ENCODE measurements around the gene SLC1A4.

Gene SLC1A4

DNA sequence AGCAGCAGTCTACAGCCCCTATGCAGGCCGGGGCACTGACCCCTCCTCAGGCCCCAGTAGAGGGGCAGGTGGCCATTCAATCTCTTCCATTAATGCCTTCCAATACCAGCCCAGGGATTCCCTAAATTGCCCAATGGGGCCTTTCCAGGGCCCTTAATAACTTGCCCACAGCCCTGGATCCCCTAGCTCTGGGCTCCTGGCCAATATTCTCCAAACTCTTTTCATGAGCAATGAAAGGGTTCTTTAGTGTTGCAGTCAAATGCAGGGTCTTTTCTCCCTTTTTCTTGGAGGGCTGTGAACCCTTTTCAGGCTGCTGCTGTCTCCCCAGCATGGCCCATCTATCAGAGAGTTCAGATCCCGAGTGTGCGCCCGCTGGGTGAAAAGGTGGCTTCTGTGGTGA lies 41.3 kb upstream of the SLC1A4 start:
- Histone ChIP-seq H3K9me3 (ENCODE audit: low read depth, low read length) (no peaks in the 10 kb centered on the region), H3K36me3 (ENCODE audit: insufficient read depth, low read length) (no peaks in the 10 kb centered on the region), H3K9ac (ENCODE audit: insufficient read length) (no peak overlapping the region), H3K4me3 (no peak overlapping the region), H3K27ac (no peak overlapping the region)
- TF ChIP-seq EZH2 (IDR thresholded peaks at IDR 0.05) (no peak), FOXP2 (optimal IDR thresholded peaks at IDR 0.05; ENCODE audit: control extremely low read depth, extremely low read length, insufficient read depth) (no peak), POLR2AphosphoS5 (IDR thresholded peaks at IDR 0.05; ENCODE audit: borderline replicate concordance, low read depth, low read length) (no peak)
- no peak for DNase-seq (ENCODE audit: low read depth, low spot score)

GRCh38 chr2:64950226-64951160 lies 38.7 kb upstream of the SLC1A4 start:
- Histone ChIP-seq H3K27ac (no peak overlapping the region), H3K9me3 (ENCODE audit: low read depth, low read length) (no peaks in the 10 kb centered on the region), H3K4me3 (no peak overlapping the region), H3K36me3 (ENCODE audit: insufficient read depth, low read length) (no peaks in the 10 kb centered on the region), H3K9ac (ENCODE audit: insufficient read length) (no peak overlapping the region)
- DNase-seq (ENCODE audit: low read depth, low spot score): no peak
- TF ChIP-seq POLR2AphosphoS5 (IDR thresholded peaks at IDR 0.05; ENCODE audit: borderline replicate concordance, low read depth, low read length) (no peak), EZH2 (IDR thresholded peaks at IDR 0.05) (no peak), FOXP2 (optimal IDR thresholded peaks at IDR 0.05; ENCODE audit: control extremely low read depth, extremely low read length, insufficient read depth) (no peak)

DNA sequence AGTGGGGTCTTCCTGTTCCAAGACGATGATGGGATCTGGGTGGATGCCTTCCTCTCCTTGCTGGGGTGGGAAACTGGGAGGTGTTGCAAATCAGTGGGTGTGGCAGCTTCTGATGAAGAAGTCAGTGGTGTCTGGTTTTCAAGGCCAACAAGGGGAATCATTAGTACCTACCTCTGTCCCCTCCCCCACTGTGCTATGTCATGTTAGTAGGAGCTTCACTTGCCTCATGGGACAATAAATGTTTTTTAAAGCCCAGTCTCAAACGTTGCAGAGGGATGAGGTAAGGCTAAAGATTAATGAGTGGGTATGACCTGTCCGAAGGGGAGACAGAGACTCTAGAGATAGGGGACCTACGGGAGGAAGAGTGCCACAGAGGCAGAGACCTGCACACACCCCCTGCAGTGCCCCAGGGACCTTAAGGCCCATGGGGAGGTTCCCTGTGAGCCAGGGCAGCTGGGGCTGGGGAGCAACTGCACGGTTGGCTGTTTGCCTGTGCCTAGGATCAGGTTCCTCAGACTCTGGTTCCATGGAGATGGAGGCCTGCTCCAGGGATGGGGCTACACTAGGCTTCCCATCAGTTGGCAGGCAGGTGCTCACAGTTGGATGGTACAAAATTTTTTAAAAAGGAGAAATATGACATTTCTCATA lies 37.8 kb upstream of the SLC1A4 start:
- Histone ChIP-seq H3K4me3 (no peak overlapping the region), H3K9me3 (ENCODE audit: low read depth, low read length) (no peaks in the 10 kb centered on the region), H3K9ac (ENCODE audit: insufficient read length) (no peak overlapping the region), H3K36me3 (ENCODE audit: insufficient read depth, low read length) (no peaks in the 10 kb centered on the region), H3K27ac (no peak overlapping the region)
- TF ChIP-seq POLR2AphosphoS5 (IDR thresholded peaks at IDR 0.05; ENCODE audit: borderline replicate concordance, low read depth, low read length): no peak
- no peak for DNase-seq (ENCODE audit: low read depth, low spot score)

GRCh38 chr2:64952096-64952495 lies 37.1 kb upstream of the SLC1A4 start:
- no peak for DNase-seq (ENCODE audit: low read depth, low spot score)
- no peaks in the 10 kb centered on the region for H3K36me3 ChIP-seq (ENCODE audit: insufficient read depth, low read length)
- H3K27ac ChIP-seq: no peak overlapping the region
- no peak overlapping the region for H3K4me3 ChIP-seq
- no peak for TF ChIP-seq FOXP2 (optimal IDR thresholded peaks at IDR 0.05; ENCODE audit: control extremely low read depth, extremely low read length, insufficient read depth)
- no peak for TF ChIP-seq POLR2AphosphoS5 (IDR thresholded peaks at IDR 0.05; ENCODE audit: borderline replicate concordance, low read depth, low read length)
- TF ChIP-seq EZH2 (IDR thresholded peaks at IDR 0.05): no peak
- H3K9ac ChIP-seq (ENCODE audit: insufficient read length): no peak overlapping the region
- H3K9me3 ChIP-seq (ENCODE audit: low read depth, low read length): no peaks in the 10 kb centered on the region

- no peak for TF ChIP-seq FOXP2 (optimal IDR thresholded peaks at IDR 0.05; ENCODE audit: control extremely low read depth, extremely low read length, insufficient read depth)
- no peak for TF ChIP-seq POLR2AphosphoS5 (IDR thresholded peaks at IDR 0.05; ENCODE audit: borderline replicate concordance, low read depth, low read length)
- TF ChIP-seq EZH2 (IDR thresholded peaks at IDR 0.05): no peak
- DNase-seq (ENCODE audit: low read depth, low spot score): no peak
- Histone ChIP-seq H3K9me3 (ENCODE audit: low read depth, low read length) (no peaks in the 10 kb centered on the region), H3K36me3 (ENCODE audit: insufficient read depth, low read length) (no peaks in the 10 kb centered on the region), H3K4me3 (no peak overlapping the region), H3K27ac (no peak overlapping the region), H3K9ac (ENCODE audit: insufficient read length) (no peak overlapping the region)
Measured at GRCh38 chr2:64952511-64953482, 36.4 kb upstream of the SLC1A4 start.

DNA sequence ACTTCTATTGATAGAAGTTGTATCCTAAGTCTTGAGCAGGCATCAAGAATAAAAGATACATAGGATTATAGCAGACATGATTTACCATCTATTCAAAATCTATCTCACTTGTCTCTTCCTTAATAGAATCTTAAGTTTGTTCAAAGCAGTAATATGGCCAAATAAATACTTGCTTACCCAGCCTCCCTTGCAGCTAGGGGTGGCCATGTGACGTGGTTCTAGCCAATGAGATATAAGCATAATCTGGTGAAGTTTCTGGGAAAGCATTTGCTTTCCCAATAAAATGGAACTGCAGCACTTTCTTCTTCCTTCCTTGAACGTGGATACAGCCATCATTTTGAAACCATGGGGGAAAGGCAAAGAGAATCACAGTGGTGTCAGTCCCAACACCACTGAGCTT lies 33.7 kb upstream of the SLC1A4 start:
- H3K36me3 ChIP-seq (ENCODE audit: insufficient read depth, low read length): no peaks in the 10 kb centered on the region
- no peak overlapping the region for H3K4me3 ChIP-seq
- no peak for DNase-seq (ENCODE audit: low read depth, low spot score)
- TF ChIP-seq EZH2 (IDR thresholded peaks at IDR 0.05) (no peak), POLR2AphosphoS5 (IDR thresholded peaks at IDR 0.05; ENCODE audit: borderline replicate concordance, low read depth, low read length) (no peak), FOXP2 (optimal IDR thresholded peaks at IDR 0.05; ENCODE audit: control extremely low read depth, extremely low read length, insufficient read depth) (no peak)
- H3K27ac ChIP-seq: no peak overlapping the region
- no peak overlapping the region for H3K9ac ChIP-seq (ENCODE audit: insufficient read length)
- H3K9me3 ChIP-seq (ENCODE audit: low read depth, low read length): no peaks in the 10 kb centered on the region

- no peak for TF ChIP-seq EZH2 (IDR thresholded peaks at IDR 0.05)
- TF ChIP-seq FOXP2 (optimal IDR thresholded peaks at IDR 0.05; ENCODE audit: control extremely low read depth, extremely low read length, insufficient read depth): no peak
- no peak for TF ChIP-seq POLR2AphosphoS5 (IDR thresholded peaks at IDR 0.05; ENCODE audit: borderline replicate concordance, low read depth, low read length)
- Histone ChIP-seq H3K4me3 (no peak overlapping the region), H3K36me3 (ENCODE audit: insufficient read depth, low read length) (no peaks in the 10 kb centered on the region), H3K9me3 (ENCODE audit: low read depth, low read length) (no peaks in the 10 kb centered on the region), H3K27ac (no peak overlapping the region), H3K9ac (ENCODE audit: insufficient read length) (no peak overlapping the region)
- no peak for DNase-seq (ENCODE audit: low read depth, low spot score)
Measured at GRCh38 chr2:64957109-64957903, 31.9 kb upstream of the SLC1A4 start.

Data from SK-N-MC (cell line).